Progenitor cell of endocrine pancreas (in vitro differentiated cells): ENCODE measurements around the gene GART. TPM values are rescaled to one million over a fixed set of nuclear protein-coding genes. Genes with fewer than 3 reads are reported as not detected.
"Not testable (repeated sequence)": the region's sequence is repeated elsewhere in the genome, so short reads cannot be mapped to it uniquely, and the experiment has no call there.

Source experiments
- DNase-seq: peaks from one replicate; pipeline ENCODE4 v3.0.0; 2021; ENCODE audit warnings: low spot score; ENCODE audit not compliant: unreplicated experiment
- H3K27ac Mint-ChIP-seq: 2 replicates; pipeline ENCODE4 v1.8.0; 2021; ENCODE audit warnings: mild to moderate bottlenecking, moderate library complexity, mixed read lengths
- H3K27me3 Mint-ChIP-seq: 2 replicates; pipeline ENCODE4 v1.8.0; 2021; ENCODE audit warnings: mixed read lengths
- H3K36me3 Mint-ChIP-seq: 2 replicates; pipeline ENCODE4 v1.8.0; 2022; ENCODE audit warnings: mixed read lengths; ENCODE audit not compliant: insufficient read depth
- H3K4me1 Mint-ChIP-seq: 2 replicates; pipeline ENCODE4 v1.8.0; 2021; ENCODE audit warnings: low read depth, mixed read lengths
- H3K4me3 Mint-ChIP-seq: 2 replicates; pipeline ENCODE4 v1.8.0; 2021; ENCODE audit warnings: low read depth, mild to moderate bottlenecking, moderate library complexity, mixed read lengths
- H3K9me3 Mint-ChIP-seq: 2 replicates; pipeline ENCODE4 v1.8.0; 2021; ENCODE audit warnings: low read depth, mixed read lengths
- CTCF ChIP-seq: fragments of 200-600 bp; sonication (generic); IDR thresholded peaks from one replicate; pipeline ENCODE4 v1.5.0; 2021; ENCODE audit warnings: antibody characterized with exemption, mild to moderate bottlenecking; ENCODE audit not compliant: unreplicated experiment
- total RNA-seq: library from RNA; stranded (reverse); gene quantifications from 2 replicates; pipeline ENCODE4 v1.2.1, GENCODE V29; 2021

The GART gene
- total RNA-seq, 1 donor from 2014 or later, result 100 TPM

GRCh38 chr21:33514229-33514628, 27.7 kb downstream of the GART start:
- DNase-seq, result no peak
- Mint-ChIP-seq H3K4me3 (no peak overlapping the region), H3K27me3 (no peaks in the 10 kb centered on the region), H3K36me3 (peaks cover 38% of the 10 kb centered on the region), H3K27ac (no peak overlapping the region), H3K9me3 (no peaks in the 10 kb centered on the region), H3K4me1 (no peaks in the 10 kb centered on the region)
- TF ChIP-seq CTCF, result no peak

- no peak for DNase-seq
- H3K9me3 Mint-ChIP-seq, result no peaks in the 10 kb centered on the region
- TF ChIP-seq CTCF, result no peak
- H3K36me3 Mint-ChIP-seq, result peaks cover 38% of the 10 kb centered on the region
- H3K27me3 Mint-ChIP-seq, result no peaks in the 10 kb centered on the region
- no peak overlapping the region for H3K27ac Mint-ChIP-seq
- no peaks in the 10 kb centered on the region for H3K4me1 Mint-ChIP-seq
- H3K4me3 Mint-ChIP-seq, result no peak overlapping the region
Observed at GRCh38 chr21:33512481-33512880, 29.4 kb downstream of the GART start.

GRCh38 chr21:33511639-33512038, 30.3 kb downstream of the GART start:
- no peaks in the 10 kb centered on the region for H3K4me1 Mint-ChIP-seq
- no peak for TF ChIP-seq CTCF
- H3K27ac Mint-ChIP-seq, result no peak overlapping the region
- no peaks in the 10 kb centered on the region for H3K27me3 Mint-ChIP-seq
- H3K9me3 Mint-ChIP-seq, result peaks cover 6% of the 10 kb centered on the region
- H3K36me3 Mint-ChIP-seq, result peaks cover 40% of the 10 kb centered on the region
- DNase-seq, result no peak
- H3K4me3 Mint-ChIP-seq, result no peak overlapping the region

GRCh38 chr21:33510826-33511225, 31.1 kb downstream of the GART start:
- no peaks in the 10 kb centered on the region for H3K4me1 Mint-ChIP-seq
- H3K9me3 Mint-ChIP-seq, result peaks cover 6% of the 10 kb centered on the region
- H3K4me3 Mint-ChIP-seq, result no peak overlapping the region
- TF ChIP-seq CTCF, result no peak
- peaks cover 39% of the 10 kb centered on the region for H3K36me3 Mint-ChIP-seq
- DNase-seq, result no peak
- H3K27ac Mint-ChIP-seq, result no peak overlapping the region
- H3K27me3 Mint-ChIP-seq, result no peaks in the 10 kb centered on the region

- not testable (repeated sequence) for H3K27ac Mint-ChIP-seq, H3K4me3 Mint-ChIP-seq, H3K4me1 Mint-ChIP-seq, DNase-seq, H3K27me3 Mint-ChIP-seq, H3K9me3 Mint-ChIP-seq
- peaks cover 43% of the 10 kb centered on the region for H3K36me3 Mint-ChIP-seq
Observed at GRCh38 chr21:33507003-33507402, 34.9 kb downstream of the GART start.

- no peak for TF ChIP-seq CTCF
- no peak for DNase-seq
- peaks cover 6% of the 10 kb centered on the region for H3K9me3 Mint-ChIP-seq
- H3K4me1 Mint-ChIP-seq, result no peaks in the 10 kb centered on the region
- no peaks in the 10 kb centered on the region for H3K27me3 Mint-ChIP-seq
- H3K27ac Mint-ChIP-seq, result no peak overlapping the region
- peaks cover 35% of the 10 kb centered on the region for H3K36me3 Mint-ChIP-seq
- H3K4me3 Mint-ChIP-seq, result no peak overlapping the region
Observed at GRCh38 chr21:33505833-33506232, 36.1 kb downstream of the GART start.
